H1 (cell line): ENCODE measurements around the gene SMARCC2. TPM values are rescaled to one million over a fixed set of nuclear protein-coding genes. Genes with fewer than 3 reads are reported as not detected.

Experiments used
- CHD7 ChIP-seq: fragments of 300-600 bp; sonication (generic); IDR thresholded peaks from 2 replicates; pipeline ENCODE4 v1.7.1; 2012; ENCODE audit warnings: low read length, moderate library complexity, mild to moderate bottlenecking, inconsistent platforms; ENCODE audit not compliant: insufficient replicate concordance
- CTCF ChIP-seq, 3 experiments: IDR thresholded peaks; 1 replicate in 2 of 3; 2 replicates in 1 of 3; pipeline versions ENCODE4 v1.5.1 to v1.6.1; 2011; ENCODE audit warnings: low read length in 3 of 3, mild to moderate bottlenecking in 3 of 3, inconsistent platforms in 2 of 3, low read depth in 1 of 3, moderate library complexity in 1 of 3; ENCODE audit not compliant: insufficient read depth in 1 of 3; ENCODE audit errors: control extremely low read depth in 1 of 3
- E2F6 ChIP-seq: IDR thresholded peaks from 2 replicates; pipeline ENCODE4 v1.6.1; 2012; ENCODE audit warnings: inconsistent platforms
- RFX5 ChIP-seq: IDR thresholded peaks from 2 replicates; pipeline ENCODE4 v1.6.1; 2011; ENCODE audit warnings: low read depth, low read length, improper control_type of control experiment, borderline replicate concordance
- YY1 ChIP-seq: IDR thresholded peaks from 2 replicates; pipeline ENCODE4 v1.6.1; 2011; ENCODE audit warnings: low read depth, mild to moderate bottlenecking, low read length
- ZNF274 ChIP-seq: IDR thresholded peaks from 2 replicates; pipeline ENCODE4 v1.7.0; 2012; ENCODE audit warnings: low read length, borderline replicate concordance; ENCODE audit errors: extremely low read depth
- polyA plus RNA-seq, 7 experiments: library from polyadenylated mRNA; depleted of rRNA in 3 of 7; stranded (reverse) in 5 of 7; unstranded in 2 of 7; fragments of >200 nt in 5 of 7; fragments of 200-250 nt in 2 of 7; gene quantifications; 1 replicate in 5 of 7; 2 replicates in 1 of 7; 4 replicates in 1 of 7; pipeline versions ENCODE4 v1.2.1 to v1.2.3, GENCODE V29; 2011 to 2013; ENCODE audit warnings: missing spikeins in 2 of 7, mixed read lengths in 2 of 7
- total RNA-seq: library from RNA; stranded (reverse); fragmentation: NEBNext Ultra II Directional; extraction: Animal tissue kit (Norgen Biotek cat#: 25700); gene quantifications from 2 replicates; pipeline ENCODE4 v1.2.1, GENCODE V29; 2021

The SMARCC2 gene
- total and polyA plus RNA-seq, 2 of the 8 experiments (the other 6 are each of a cell fraction or from before 2014, with no cell fraction given), result 33.9 to 78.5 TPM

- TF ChIP-seq CTCF (IDR thresholded peaks at IDR 0.05; ENCODE audit: control extremely low read depth in 1 of 3, insufficient read depth in 1 of 3, low read depth in 1 of 3, low read length in 3 of 3) (peak; percentile 28 to 53 (median 41)), ZNF274 (no peak), E2F6 (peak; percentile 73), RFX5 (no peak), YY1 (no peak), CHD7 (no peak)
Observed at GRCh38 chr12:56117778-56118687, 71.2 kb downstream of the SMARCC2 start, which contains the start of gene ZC3H10 (continued).
